NCI-H1694 treated with DMSO at 0.1 percent for 48 hours (cell line): Measurements from ENCODE around the gene TRIM9.

ENCODE experiments used
- DNase-seq: peaks from one replicate; lab custom pipeline; 2025; lab: John Stamatoyannopoulos, UW

TRIM9 gene

GRCh38 chr14:51058382-51058781 lies 36.5 kb downstream of the TRIM9 start:
- DNase-seq = no peak

- no peak for DNase-seq
Measured at GRCh38 chr14:51056421-51056820, 38.5 kb downstream of the TRIM9 start.

DNA sequence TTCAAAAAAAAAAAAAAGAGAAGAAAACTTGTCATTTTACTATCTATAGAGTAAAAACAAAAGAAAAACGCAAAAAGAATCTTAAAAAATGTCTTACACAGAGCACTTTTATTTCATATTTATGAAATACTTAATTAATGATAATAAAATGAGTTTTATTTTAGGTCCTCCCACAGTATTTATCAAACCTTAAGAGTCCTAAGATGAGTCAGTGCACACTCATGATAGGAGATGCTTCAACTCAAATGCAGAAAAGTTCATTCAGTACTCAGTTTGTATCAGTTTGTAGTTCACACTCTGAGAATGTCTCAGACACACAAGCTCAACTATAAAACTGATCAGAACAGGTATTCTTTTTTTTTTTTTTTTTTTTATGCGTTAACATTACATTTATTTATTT lies 41.7 kb downstream of the TRIM9 start:
- no peak for DNase-seq

GRCh38 chr14:51044961-51045360 lies 49.9 kb downstream of the TRIM9 start:
- DNase-seq = no peak

DNA sequence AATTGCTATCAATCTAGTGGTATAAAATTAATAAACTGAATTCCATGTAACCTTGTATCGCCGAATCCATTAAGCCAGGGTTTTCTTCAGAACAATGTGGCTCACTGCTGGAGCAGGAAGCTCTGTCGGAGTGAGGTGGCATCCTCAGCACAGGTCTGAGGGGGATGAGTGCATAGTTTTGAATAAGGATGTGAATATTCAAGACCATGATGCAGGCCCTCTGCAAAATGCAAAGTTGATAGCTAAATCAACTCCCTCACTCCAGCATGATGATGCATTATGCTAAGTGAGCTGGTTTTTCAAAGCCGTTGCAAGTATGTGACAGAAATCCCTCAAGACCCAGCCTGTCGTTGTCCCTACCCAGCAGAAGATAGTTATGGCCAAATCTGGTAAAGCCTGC lies 53.0 kb downstream of the TRIM9 start:
- no peak for DNase-seq

DNA sequence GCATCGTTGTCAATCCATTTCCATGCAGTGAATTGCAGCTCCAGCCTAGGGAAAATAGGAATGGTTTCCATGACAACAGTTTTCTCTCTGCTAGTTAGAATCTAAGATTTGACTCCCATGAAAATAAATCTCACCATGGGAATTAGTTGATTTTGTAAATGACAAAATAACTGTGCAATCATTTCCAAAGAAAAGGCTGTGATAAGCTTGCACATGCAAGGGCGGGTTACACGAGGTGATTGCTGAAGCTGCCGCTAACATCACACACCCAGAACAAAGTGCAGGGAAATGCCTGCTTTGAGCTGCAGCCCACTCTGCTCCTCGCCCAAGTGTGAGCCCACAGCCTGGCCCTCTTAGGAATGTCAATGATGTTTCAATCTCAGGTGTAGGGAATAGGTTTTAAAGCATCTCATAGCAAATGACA lies 53.8 kb downstream of the TRIM9 start:
- DNase-seq = no peak

GRCh38 chr14:51039252-51039651 lies 55.7 kb downstream of the TRIM9 start:
- DNase-seq = no peak

- DNase-seq = no peak
Measured at GRCh38 chr14:51035611-51036192, 59.2 kb downstream of the TRIM9 start.

GRCh38 chr14:51028851-51029754 lies 65.8 kb downstream of the TRIM9 start:
- DNase-seq = no peak

DNA sequence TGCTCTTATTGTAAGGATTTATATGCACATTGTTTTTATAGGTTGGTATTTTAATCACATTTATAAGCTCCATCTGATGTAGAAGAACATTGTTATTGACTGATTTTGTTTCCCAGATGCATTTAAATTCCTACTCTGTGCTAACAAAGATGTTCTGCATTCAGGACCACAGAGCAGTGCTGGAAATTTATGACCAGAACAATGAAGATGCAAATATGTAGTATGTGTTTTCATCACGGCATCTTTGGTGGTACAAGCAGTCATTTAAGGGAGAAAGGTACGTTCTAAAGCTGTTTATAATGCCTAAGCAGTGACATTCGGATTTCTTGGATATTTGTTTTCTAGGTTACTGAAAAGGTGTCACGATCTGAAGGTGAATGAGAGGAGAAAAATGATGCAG lies 66.5 kb downstream of the TRIM9 start:
- no peak for DNase-seq

DNA sequence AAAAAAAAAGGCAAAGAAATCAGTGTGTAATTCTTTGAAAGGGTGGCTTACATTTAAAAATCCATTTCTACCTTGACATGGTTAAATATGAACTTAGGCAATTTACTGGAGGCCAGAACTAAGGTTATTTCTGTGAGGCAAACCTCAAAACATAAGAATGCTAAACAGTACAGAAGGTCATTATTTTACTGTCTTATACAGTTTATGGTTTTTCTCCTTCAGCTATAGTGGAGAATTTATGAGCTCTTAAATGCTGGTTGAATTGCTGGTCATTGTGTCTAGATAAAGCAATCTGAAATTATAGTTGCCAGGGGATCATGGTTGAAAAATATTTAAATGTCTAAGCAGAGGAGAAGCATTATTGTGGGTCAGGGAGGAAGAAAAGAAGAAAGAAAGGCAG lies 70.5 kb downstream of the TRIM9 start:
- no peak for DNase-seq

DNA sequence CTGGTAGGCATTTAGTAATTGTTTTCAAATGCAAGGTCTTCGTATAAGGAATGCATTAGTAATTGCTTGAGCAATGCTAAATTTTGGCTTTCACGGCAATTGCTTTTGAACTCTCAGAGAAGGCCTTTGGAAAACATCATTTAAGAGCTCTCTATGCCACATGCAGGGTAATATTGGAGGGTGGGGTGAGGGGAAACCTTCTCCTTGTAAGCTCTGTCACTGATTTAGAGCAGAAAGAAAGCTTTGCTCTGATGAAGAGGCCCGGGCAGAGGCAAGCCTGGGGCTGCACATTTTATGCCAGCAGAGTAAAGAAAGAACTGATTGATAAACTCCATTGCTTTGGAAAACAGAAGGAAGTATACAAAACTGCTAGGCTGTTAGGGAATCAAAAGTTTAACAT lies 70.9 kb downstream of the TRIM9 start:
- DNase-seq = no peak

- no peak for DNase-seq
Measured at GRCh38 chr14:51022769-51023168, 72.1 kb downstream of the TRIM9 start.

DNA sequence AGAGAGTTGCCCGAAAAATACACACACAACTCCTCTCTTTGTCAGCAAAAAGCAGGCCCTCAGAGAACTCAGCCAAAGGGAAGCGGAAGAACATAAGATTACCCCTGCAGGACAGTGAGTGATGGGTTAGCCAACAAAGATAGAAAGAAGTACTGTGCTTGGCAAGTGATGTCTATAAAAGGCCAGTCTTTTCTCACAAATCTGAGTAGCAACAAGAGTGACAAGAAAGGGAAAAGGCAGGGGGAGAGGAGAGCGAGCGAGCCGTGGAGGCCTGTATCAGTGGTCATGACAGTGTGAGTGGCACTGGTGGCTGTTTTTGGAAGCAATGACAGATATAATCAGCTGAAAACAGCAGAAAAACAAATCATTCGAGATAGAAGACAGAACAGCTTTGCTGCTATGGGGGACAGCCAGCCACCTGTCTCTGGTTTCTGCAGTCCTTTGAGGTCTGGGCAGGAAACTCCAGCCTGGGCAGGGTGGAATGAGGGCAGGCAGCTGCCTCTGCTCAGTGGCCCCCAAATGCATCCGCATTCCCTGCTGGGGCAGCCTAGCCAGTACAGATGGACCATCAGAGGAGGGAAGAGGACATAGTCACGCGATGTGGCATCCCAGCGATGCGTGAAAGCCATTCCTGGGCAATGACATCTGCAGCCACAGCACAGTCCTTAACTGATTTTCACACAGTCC lies 74.7 kb downstream of the TRIM9 start:
- peak; percentile 42 for DNase-seq

DNA sequence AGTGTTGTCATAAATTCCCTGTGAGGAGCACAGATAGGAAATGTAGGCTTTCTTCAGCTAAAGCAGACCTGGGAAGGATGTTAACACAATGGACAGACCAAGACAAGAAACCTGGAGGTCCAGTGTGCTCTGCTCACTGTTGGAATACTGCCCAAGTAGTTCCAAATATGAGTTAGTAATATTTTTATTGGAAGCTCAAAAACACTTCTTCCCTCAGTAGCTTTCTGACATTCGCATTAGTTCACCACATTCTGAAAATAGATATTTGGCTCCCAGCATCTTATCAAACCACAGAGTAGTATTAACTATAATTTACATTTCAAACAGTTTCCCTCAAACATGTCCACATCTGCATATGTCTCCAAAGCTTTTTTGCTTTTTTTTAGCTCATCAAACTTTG lies 75.8 kb downstream of the TRIM9 start:
- no peak for DNase-seq

GRCh38 chr14:51018521-51018920 lies 76.4 kb downstream of the TRIM9 start:
- DNase-seq = no peak

DNA sequence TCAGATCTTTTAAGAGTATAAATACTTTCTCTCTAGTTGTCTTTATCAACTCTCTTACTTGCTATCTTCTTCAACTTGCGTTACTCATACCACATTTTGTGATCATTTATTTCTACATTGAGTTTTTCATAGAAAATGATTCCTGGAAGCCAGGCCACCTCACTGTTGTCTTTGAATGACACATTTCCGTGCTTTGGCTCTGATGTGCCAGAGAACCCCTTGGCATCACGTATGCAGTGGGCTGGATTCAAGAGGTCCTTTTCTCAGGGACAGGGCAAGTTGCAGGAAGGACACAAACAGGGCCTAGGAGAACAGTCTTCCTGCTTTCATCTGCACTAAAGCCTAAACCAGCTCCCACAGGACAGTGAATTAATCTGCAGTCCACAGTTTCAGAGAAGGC lies 80.3 kb downstream of the TRIM9 start:
- DNase-seq = no peak

GRCh38 chr14:51014086-51014485 lies 80.8 kb downstream of the TRIM9 start:
- DNase-seq = no peak

GRCh38 chr14:51012055-51012454 lies 82.8 kb downstream of the TRIM9 start:
- DNase-seq = no peak

DNA sequence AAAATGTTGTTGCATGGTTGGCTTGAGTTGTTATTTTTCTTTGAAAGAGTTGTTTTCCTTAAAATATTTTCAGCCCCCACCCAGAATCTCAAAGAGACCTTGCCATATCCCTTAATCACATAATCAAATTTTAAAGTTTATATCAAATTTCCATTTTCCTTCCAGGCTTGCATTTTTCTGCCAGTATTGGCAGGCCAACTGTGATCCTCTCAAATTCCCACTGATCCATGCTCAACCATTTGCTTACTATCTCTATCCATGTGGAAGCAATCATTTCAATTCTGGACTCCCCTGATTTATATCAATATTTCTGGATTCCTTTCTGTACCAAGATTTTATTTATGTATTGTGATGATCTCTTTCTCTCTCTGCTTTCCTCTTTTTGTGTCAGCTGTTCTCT lies 86.5 kb downstream of the TRIM9 start:
- no peak for DNase-seq

DNA sequence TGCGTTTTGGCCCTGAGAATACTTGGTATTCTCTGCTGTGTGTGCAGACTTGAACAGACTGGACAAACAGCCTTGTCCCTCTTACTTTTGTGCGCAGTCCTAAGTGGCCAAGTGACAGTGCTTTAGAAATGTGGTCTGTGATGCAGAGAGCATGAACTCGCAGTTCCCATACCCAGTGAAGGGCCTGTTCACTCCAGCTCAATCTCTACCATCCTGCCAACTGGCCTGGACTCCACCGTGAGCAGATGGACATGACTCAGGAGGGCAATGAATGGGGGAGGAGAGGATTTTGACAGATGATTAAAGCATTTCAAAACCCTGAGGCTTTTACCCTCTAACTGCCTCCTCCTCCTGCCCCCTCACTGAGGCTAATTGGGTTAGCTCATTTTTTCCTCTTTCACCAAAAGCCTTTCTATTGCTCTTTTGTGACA lies 88.1 kb downstream of the TRIM9 start:
- DNase-seq = peak; percentile 49

DNA sequence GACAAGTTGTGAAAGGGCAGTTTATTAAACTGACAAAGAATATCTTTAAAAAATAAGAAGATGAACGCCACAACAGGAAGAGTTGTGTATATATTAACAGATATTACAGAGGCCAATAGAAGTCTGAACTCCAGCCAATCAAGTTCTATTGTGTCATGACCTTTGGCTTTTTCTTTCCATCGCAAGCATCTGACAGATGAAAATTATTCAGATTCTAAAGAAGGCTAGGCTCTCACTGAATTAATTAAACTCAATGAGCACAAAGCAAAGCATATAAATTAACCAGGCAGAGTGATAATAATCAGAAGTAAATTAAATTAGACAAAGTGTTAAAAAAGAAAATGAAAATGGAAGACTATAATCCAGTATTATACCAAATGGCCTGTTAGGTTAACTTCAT lies 88.6 kb downstream of the TRIM9 start:
- no peak for DNase-seq
